AG09319 (cell line): ENCODE results near the gene PRDM16.

ENCODE experiments used
- DNase-seq: peaks from one replicate; pipeline ENCODE4 v3.0.0-alpha.2; 2010; ENCODE audit warnings: low read depth; ENCODE audit errors: extremely low read depth
- TF ChIP-seq, protein P1 (sequence below): IDR thresholded peaks from 2 replicates; pipeline ENCODE4 v1.5.1; 2011; ENCODE audit warnings: low read depth, mild to moderate bottlenecking, inconsistent platforms, low read length, moderate library complexity

PRDM16 gene

GRCh38 chr1:3381901-3382300, 312.9 kb downstream of the PRDM16 start:
- DNase-seq, result no peak
- TF ChIP-seq, protein P1, sequence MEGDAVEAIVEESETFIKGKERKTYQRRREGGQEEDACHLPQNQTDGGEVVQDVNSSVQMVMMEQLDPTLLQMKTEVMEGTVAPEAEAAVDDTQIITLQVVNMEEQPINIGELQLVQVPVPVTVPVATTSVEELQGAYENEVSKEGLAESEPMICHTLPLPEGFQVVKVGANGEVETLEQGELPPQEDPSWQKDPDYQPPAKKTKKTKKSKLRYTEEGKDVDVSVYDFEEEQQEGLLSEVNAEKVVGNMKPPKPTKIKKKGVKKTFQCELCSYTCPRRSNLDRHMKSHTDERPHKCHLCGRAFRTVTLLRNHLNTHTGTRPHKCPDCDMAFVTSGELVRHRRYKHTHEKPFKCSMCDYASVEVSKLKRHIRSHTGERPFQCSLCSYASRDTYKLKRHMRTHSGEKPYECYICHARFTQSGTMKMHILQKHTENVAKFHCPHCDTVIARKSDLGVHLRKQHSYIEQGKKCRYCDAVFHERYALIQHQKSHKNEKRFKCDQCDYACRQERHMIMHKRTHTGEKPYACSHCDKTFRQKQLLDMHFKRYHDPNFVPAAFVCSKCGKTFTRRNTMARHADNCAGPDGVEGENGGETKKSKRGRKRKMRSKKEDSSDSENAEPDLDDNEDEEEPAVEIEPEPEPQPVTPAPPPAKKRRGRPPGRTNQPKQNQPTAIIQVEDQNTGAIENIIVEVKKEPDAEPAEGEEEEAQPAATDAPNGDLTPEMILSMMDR, result no peak

- no peak for DNase-seq
- TF ChIP-seq, protein P1, result no peak
Observed at GRCh38 chr1:3382326-3383057, 313.5 kb downstream of the PRDM16 start.

DNA sequence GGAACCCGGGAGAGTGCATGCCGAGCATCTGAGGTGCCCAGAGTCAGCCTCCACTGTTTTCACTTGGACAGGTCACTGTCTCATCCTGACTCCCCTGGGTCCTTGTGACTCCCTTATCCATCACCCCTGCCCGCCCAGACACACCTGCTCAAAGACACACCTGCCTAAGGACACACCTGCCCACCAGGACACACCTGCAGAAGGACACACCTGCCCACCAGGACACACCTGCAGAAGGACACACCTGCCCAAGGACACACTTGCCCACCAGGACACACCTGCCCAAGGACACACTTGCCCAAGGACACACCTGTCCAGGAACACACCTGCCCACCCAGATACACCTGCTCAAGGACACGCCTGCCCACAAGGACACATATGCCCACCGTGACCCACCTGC, 314.7 kb downstream of the PRDM16 start:
- no peak for DNase-seq
- TF ChIP-seq, protein P1, result no peak

- DNase-seq, result no peak
- TF ChIP-seq, protein P1, result no peak
Observed at GRCh38 chr1:3384407-3384806, 315.4 kb downstream of the PRDM16 start.

GRCh38 chr1:3386205-3387002, 317.4 kb downstream of the PRDM16 start:
- no peak for DNase-seq
- TF ChIP-seq, protein P1, result no peak

- DNase-seq, result no peak
- TF ChIP-seq, protein P1, result no peak
Observed at GRCh38 chr1:3387401-3387800, 318.4 kb downstream of the PRDM16 start.
